A673 (cell line): Measurements from ENCODE around the gene LRFN5. TPM values are rescaled to one million over a fixed set of nuclear protein-coding genes. Genes with fewer than 3 reads are reported as not detected.

Experiments
- BruUV-seq: library from RNA; stranded (reverse); fragments of 400-500 nt; replicated peaks from 2 replicates; lab custom pipeline; 2021; lab: Mats Ljungman, UMichigan
- CTCF ChIA-PET: fragments of 300-600 bp; sonication (Branson Sonifier 250); formaldehyde crosslinking; loops from one replicate; lab custom pipeline; 2022; ENCODE audit warnings: antibody characterized with exemption; lab: Charles Lee
- POLR2A ChIA-PET: fragments of 300-600 bp; sonication (Branson Sonifier 250); formaldehyde crosslinking; loops from one replicate; lab custom pipeline; 2022; ENCODE audit warnings: antibody characterized with exemption; ENCODE audit not compliant: low non-redundant PET; lab: Charles Lee
- DNase-seq: peaks from one replicate; pipeline ENCODE4 v3.0.0-alpha.2; 2015; ENCODE audit warnings: low spot score
- H3K27ac ChIP-seq: fragments of 200-600 bp; sonication (generic); 2 replicates; pipeline ENCODE4 v1.5.1; 2016; ENCODE audit warnings: mixed run types, low read depth, mild to moderate bottlenecking, mixed read lengths, antibody characterized with exemption, low read length; ENCODE audit not compliant: poor library complexity, severe bottlenecking
- H3K27me3 ChIP-seq: fragments of 200-600 bp; sonication (generic); replicated peaks from 2 replicates; pipeline ENCODE4 v1.6.1; 2017; ENCODE audit warnings: mixed run types, low read depth, mild to moderate bottlenecking, mixed read lengths, antibody characterized with exemption, low read length; ENCODE audit not compliant: insufficient read depth, poor library complexity
- H3K36me3 ChIP-seq: fragments of 200-600 bp; sonication (generic); 2 replicates; pipeline ENCODE4 v1.6.1; 2016; ENCODE audit warnings: mixed run types, mild to moderate bottlenecking, mixed read lengths, antibody characterized with exemption, low read length; ENCODE audit not compliant: insufficient read depth, poor library complexity, severe bottlenecking
- H3K4me1 ChIP-seq: fragments of 200-600 bp; sonication (generic); 2 replicates; pipeline ENCODE4 v1.6.1; 2017; ENCODE audit warnings: mixed run types, mild to moderate bottlenecking, mixed read lengths, antibody characterized with exemption, low read length; ENCODE audit not compliant: insufficient read depth, poor library complexity, severe bottlenecking
- H3K4me3 ChIP-seq: fragments of 200-600 bp; sonication (generic); 2 replicates; pipeline ENCODE4 v1.5.1; 2016; ENCODE audit warnings: low read depth, mixed run types, mild to moderate bottlenecking, mixed read lengths, low read length; ENCODE audit not compliant: poor library complexity, severe bottlenecking
- H3K9me3 ChIP-seq: fragments of 200-600 bp; sonication (generic); 2 replicates; pipeline ENCODE4 v1.6.1; 2016; ENCODE audit warnings: mixed run types, low read depth, mild to moderate bottlenecking, mixed read lengths, antibody characterized with exemption, low read length; ENCODE audit not compliant: poor library complexity, severe bottlenecking
- CTCF ChIP-seq: fragments of 300-800, 200-600 bp; sonication (generic); conservative IDR thresholded peaks from 2 replicates; pipeline ENCODE4 v1.5.1; 2017; ENCODE audit warnings: low read depth, mild to moderate bottlenecking, antibody characterized with exemption, low read length, moderate library complexity, mixed read lengths
- EZH2 ChIP-seq: fragments of 200-600 bp; sonication (generic); IDR thresholded peaks from 2 replicates; pipeline ENCODE4 v1.6.1; 2017; ENCODE audit warnings: borderline replicate concordance, low read depth, mild to moderate bottlenecking, mixed read lengths, antibody characterized with exemption, low read length; ENCODE audit not compliant: poor library complexity, severe bottlenecking
- intact Hi-C: fragments of 100-400 bp; cut with micrococcal nuclease; formaldehyde crosslinking; loops from one replicate; pipeline ENCODE4 v1.10.0; 2022; ENCODE audit not compliant: unreplicated experiment
- total RNA-seq: library from RNA; stranded (reverse); gene quantifications from 2 replicates; pipeline ENCODE4 v1.2.3, GENCODE V29; 2021

Gene LRFN5
- total RNA-seq, 1 experiment from 2014 or later, result 51.3 TPM

- Histone ChIP-seq H3K4me3 (peak overlapping the region; percentile 13), H3K9me3 (peaks cover 18% of the 10 kb centered on the region), H3K27ac (peak overlapping the region; percentile 91), H3K27me3 (no peaks in the 10 kb centered on the region), H3K4me1 (peaks cover 40% of the 10 kb centered on the region), H3K36me3 (peaks cover 4% of the 10 kb centered on the region)
- peak; percentile 86 for DNase-seq
- intact Hi-C loops, result loop anchor here (5.0 to 10.0 kb wide), 2 partner anchors 57 to 269 kb away; partner anchors contain the start of gene LRFN5
- no TSS peak for BruUV-seq
- TF ChIP-seq EZH2 (no peak), CTCF (no peak)
- CTCF ChIA-PET, result no interaction called here
- POLR2A ChIA-PET, result no interaction called here
Measured at GRCh38 chr14:41873686-41874317, 267.1 kb downstream of the LRFN5 start.

GRCh38 chr14:41875116-41875515 is 268.4 kb downstream of the LRFN5 start:
- BruUV-seq, result no TSS peak
- intact Hi-C loops, result loop anchor here (10.0 kb wide), 1 partner anchor 270 kb away; the partner anchor contains the start of gene LRFN5
- Histone ChIP-seq H3K9me3 (peaks cover 5% of the 10 kb centered on the region), H3K4me1 (peaks cover 40% of the 10 kb centered on the region), H3K4me3 (no peak overlapping the region), H3K27me3 (no peaks in the 10 kb centered on the region), H3K27ac (peak overlapping the region; percentile 91), H3K36me3 (no peaks in the 10 kb centered on the region)
- DNase-seq, result peak; percentile 12
- TF ChIP-seq EZH2 (no peak), CTCF (no peak)
- ChIA-PET CTCF (no interaction called here), POLR2A (no interaction called here)

DNA sequence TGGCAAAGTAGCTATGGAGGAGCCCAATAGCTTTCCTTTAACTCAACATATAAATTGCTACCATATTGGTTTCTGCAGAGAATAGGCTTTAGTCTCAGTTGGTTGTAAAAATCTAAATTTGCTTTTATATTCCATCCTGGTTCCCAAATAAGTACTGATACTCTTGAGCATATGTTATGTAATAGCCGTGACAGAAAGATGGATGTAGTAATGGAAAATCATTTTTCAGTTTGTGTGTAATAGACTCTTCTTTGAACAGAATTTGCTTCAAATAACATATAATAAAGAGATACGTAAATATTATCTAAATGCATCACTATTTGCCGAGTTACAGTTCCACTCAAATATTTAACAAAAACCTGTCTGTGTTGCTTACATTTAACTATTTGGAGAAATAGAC is 271.6 kb downstream of the LRFN5 start:
- POLR2A ChIA-PET, result no interaction called here

More for the DNA sequence above, 271.6 kb downstream of the LRFN5 start:
- DNase-seq, result no peak
- H3K4me3 ChIP-seq, result no peak overlapping the region
- H3K9me3 ChIP-seq, result no peaks in the 10 kb centered on the region
- H3K27me3 ChIP-seq, result no peaks in the 10 kb centered on the region
- CTCF ChIA-PET, result no interaction called here
- BruUV-seq, result no TSS peak
- H3K36me3 ChIP-seq, result no peaks in the 10 kb centered on the region
- TF ChIP-seq EZH2 (no peak), CTCF (no peak)
- peaks cover 30% of the 10 kb centered on the region for H3K4me1 ChIP-seq
- intact Hi-C loops, result loop anchor here (10.0 kb wide), 1 partner anchor 274 kb away; the partner anchor contains the start of gene LRFN5
- H3K27ac ChIP-seq, result no peak overlapping the region
